ENCODE results near the gene NOD1.

NOD1 gene

DNA sequence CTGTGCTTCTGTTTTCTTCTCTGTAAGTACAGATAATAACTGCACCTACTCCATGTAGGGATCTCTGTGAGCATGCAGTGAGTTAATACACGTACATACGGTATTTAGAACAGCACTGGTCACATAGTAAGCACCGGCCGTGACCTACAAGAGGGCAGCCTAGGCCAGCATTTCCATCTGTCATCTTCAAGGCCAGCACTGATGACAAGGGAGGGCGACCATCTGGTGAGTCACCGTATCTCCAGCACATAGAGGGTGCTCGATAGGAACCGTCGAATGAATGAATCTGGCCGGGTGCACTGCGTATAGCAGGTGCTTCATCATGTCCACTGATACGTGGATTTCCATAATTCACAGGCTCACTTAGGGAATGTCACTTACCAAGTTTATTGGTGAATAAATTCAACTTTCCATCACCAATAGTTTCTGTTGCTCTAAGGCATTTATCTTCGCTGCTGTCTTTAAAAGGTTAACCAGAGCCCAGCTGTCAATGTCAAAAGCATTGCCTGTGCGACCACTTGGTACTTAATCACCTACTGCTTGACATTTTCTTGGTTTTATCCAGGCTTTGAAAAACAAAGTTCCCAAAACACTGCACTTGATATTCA, 8.3 kb downstream of the NOD1 start:
- no peak for DNase-seq

DNA sequence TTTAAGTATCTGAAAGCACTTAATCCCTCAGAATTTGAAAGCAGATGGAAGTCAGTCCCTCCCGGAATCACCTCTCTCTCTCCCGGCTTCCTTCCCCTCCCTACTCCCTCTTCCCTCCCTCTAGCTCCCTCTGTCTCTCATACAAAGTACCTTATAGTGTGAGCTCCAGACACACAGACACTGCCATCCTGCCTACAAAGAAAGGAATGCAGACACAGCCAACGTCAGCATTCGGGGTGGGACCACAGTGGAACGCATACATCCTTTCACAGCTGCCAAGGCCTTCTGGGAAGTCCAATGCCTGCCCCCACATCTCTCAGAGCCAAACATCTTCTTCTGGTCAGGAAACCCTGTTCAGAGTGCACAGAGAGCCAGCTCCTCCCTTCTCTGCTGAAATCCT, 9.3 kb downstream of the NOD1 start:
- no peak for DNase-seq

DNA sequence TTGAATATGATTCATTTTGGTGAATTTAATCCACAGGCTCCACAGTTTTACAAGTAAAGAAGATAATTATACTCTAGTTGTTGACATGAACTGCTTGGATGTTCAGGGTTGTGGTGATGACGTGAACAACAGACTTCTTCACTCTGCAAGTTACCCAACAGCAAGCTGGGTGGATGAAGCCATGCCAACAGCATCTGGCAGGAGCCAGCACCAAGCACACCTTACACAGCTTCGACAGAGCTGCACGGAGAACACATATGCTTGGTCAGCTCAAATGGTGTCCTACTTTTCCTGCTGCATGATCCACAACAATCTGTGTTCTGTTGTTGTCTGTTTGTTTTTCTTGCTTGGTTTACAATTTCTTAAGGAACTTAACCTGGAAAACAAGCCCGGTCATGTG, 9.8 kb downstream of the NOD1 start:
- no peak for DNase-seq

DNA sequence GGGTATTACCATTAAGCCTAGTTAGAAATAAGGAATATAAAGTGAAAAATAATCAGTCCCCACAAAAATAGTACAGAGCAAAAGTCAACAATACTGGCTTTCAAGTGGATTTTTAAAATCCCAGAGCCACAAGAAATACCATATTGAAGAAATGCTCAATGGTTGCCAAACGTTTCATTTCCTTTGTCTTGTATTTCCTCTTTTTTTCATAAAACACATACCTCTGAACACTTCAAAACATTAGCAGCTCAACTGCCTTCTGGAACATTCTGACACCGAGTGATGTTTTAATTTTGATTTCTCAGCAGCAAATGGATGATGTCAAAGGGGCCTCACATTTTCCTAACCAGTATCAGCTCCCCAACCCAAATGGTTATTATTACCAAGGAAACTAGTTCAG, 10.5 kb downstream of the NOD1 start:
- DNase-seq, result no peak

DNA sequence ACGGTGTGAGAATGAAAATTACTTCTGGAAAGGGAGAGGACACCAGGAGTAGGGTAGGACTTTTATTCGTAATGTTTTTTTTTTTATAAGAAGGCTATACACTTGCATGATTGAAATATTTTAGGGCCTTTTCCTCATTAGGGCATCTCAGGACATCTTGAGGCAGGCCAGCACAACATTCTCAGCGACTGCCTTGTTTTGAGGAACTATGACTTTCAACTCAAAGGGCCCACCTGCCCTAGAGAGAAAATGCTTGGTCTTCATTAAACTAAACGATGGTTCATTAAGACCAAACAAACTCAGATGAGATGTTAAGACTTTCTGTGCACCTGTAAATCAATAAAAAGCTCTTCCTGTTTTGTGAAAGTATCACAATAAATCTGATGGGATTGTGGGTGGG, 11.3 kb downstream of the NOD1 start:
- DNase-seq, result no peak

DNA sequence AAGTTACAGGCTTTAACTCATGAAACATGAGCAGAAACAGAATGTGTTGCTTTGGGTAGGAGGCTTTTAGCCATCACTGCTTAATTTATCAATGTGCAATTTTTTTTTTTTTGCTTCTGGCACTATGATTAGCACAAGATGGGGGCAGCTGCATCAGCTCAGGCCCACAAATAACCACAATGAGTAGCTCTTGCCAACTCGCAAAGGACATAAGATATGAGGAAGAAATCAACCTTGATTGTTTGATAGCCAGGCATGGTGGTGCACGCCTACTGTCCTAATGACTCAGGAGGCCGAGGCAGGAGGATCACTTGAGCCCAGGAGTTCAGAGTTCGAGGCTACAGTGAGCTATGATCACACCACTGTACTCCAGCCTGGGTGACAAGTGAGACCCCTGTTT, 12.3 kb downstream of the NOD1 start:
- no peak for DNase-seq

DNA sequence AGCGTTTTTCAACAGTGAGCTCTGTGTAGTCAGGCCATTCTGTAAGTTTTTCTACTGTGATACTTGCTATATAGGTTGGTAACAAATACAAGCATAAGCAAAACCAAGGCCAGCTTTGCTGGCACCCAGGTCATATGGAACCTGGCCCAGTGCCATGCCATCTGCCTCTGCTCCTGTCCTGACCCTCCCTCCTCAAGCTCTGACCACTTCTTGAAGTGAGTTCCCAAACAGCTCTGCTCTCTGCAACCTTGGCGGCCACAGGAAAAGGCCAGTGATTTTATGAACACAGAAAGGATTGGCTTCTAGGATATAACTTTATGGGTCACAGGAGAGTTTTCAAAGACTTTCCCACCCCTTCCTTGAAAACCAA, 12.8 kb downstream of the NOD1 start:
- DNase-seq, result no peak

DNA sequence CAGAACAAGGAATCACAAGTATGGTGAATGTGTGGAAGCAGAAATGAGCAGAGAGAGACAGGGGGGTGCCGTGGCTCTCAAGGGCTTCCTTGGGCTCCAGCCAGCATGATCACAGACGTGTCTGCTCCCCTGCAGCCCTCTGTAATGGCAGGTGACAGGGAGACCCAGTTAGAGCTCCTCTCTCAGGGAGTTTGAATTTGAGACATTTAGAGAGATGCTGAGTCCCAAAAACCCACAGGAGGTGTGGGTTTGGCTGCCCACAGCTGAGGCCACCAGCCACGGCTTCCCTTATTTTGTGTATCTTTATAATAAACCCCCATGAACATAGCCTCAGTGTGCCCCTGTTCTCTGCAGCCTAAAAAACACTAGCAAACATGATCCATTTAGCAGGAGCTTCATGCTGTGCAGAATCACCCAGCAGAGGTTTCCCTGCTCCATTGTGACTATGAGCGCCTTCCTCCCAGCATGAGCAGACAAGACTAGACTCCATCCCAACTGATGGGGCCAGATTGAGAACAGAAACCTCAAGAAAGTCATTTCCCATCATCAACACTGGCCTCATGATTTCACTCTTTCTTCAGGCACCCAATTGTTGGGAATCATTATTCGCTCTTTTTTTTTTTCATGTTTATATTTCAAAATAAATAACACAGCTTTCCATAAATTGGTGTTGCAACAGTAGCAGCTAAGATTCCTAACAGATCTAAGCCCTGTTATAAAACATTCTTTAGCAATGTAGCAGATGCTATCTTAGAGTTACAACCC, 13.4 kb downstream of the NOD1 start:
- DNase-seq, result no peak

DNA sequence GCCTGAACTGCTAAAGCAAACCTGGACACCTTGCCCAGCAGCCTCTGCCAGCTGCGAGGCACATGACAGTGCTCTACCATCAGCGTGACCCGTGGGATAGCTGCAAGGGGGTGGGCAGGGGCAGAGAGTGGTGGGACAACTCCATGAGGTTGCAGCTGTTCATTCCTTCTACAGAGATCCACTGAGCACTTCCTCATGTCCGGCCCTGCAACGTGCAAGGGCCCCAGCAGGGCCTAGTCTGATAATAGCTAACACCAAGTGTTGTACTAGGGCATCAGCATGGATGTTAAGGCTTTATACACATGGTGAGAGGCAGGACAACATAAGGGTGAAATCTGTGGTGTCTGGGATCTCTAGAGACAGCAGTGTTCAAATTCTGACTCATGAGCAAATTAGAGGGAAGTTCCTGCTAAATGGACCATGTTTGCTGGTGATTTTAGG, 14.3 kb downstream of the NOD1 start:
- DNase-seq, result no peak

DNA sequence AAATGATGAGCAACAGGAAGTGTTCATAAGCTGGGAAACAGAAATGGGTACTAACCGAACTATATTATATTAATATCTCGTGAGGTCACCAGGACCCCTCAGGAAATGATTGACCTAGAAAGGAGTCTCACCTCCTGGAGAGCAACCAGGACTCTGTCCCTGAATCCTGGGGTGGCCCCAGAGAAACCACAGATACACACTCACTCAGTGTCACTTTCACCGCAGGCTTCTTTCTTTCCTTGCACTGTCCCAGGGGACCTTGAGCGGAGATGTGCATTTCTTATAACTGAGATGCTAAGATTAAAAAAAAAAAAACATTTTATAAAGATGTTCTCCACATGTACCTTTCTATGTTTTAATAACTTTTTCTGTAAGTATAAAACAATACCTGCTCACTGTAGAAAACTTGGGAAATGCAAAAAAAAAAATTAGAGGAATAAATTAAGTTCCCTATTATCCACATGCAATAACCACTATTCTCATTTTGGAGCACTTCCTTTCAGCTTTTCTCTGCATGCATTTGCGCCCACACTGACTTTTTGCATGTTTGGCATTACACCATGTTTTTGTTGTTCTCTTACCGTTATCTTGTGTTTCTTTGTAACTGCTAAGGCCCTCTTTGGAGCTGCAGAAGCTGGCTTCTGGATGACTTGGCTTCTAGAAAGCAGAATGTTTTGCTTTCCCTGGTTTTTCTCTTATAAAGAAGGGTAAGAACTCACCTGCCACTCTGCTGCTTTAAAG, 15.0 kb downstream of the NOD1 start:
- DNase-seq, result no peak

DNA sequence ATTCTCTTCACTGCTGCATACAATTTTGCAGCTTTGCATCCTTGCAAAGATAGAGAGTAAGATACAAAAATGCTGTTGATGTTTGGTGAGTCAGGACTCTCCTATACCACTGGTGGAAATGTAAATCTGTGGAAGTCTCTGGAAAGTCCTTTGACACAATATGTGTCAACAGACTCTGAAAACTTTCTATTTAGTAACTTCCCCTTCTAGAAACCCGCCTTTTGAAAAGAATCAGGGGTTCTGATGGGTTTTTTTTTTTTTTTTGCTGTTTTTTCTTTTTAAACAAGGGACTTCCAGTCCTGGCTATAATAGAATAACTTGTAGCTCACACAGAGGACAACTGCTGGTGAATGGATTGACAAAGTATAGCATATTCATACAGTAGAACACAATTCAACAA, 16.4 kb downstream of the NOD1 start:
- DNase-seq, result no peak

DNA sequence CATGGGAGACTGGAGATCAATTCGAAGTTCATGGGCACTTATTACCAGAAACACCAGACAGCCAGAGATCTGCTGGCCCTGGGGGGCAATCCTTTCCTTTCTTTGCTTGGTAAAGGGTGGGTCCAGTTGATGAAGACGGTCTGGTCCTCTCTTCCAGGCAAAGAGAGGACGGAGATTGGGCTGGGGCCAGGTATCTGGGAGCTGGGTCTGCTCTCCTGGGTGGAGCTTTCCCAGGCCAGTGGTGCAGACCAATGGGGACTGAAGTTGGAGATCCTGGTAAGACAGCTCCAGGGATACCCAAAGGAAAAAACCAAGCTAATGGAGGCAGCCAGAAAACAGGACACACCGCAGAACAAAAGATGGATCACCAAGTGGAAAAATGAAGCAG, 18.3 kb downstream of the NOD1 start:
- DNase-seq, result no peak

DNA sequence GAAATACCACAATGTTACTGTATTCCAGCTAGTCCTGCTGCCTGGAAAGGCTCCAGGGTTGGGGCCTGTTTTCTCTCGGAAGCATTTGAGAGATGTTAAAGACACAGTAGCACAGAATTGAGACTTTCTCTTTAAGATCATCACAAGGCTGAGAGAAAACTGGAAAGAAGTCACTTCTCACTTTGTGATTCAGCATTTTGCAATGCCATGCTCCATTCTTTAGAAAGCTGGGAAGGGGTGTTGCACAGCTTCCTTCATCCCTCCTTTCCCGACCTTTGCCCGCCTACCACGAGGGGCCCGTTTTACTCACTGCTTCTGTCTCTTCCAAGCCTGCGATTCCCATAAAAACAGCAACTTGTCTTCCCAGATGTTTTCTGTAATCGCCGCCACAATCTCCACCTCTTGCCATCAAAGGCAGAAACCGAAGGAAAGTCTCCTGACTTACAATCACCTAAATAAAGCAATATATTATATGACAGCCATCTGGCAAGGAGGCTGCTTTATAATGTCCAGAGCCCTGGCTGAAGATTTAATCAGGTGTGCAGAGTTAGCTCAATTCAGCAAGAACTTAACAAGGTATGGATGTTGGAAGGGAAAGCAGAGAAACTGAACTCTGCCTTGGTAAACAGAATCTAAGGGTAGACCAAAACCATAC, 18.9 kb downstream of the NOD1 start:
- no peak for DNase-seq

DNA sequence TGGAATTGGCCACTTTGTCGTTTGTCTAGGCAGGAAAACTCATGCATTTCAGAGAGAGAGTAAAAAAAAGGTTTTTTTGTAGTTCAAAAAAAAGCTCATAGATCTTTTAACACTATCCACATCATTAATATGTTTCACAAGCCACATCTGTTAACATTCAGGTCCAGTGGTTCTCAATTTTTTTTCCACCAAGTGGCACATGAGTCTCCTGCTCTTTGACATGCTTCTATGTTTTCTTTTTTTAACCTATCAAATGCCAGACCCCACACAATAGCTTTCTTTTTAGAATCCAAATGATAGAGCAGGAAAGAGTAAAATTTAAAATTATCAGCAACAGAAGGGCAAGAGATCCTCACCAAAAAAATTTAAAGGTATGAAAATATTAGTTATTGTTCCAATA, 20.3 kb downstream of the NOD1 start:
- DNase-seq, result no peak

DNA sequence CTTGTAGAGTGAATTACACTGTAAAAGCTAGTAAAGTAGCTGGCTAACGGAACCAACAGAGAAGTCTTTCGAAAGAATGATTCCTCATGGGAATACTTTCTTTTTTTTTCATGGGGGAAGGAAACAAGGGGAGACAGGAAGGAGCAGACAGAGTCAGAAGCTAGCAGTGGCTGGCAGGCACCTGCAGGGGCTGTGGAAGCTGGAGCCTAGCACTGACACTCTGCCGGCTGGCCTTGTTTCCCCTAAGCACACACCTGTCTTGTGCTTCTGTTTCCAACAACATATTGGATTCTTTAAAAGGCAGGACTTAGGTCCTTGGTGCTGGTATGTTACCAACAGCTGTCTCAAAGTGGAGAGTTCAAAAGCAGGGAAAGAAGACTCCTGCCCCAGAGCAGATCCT, 24.7 kb downstream of the NOD1 start:
- DNase-seq, result no peak

DNA sequence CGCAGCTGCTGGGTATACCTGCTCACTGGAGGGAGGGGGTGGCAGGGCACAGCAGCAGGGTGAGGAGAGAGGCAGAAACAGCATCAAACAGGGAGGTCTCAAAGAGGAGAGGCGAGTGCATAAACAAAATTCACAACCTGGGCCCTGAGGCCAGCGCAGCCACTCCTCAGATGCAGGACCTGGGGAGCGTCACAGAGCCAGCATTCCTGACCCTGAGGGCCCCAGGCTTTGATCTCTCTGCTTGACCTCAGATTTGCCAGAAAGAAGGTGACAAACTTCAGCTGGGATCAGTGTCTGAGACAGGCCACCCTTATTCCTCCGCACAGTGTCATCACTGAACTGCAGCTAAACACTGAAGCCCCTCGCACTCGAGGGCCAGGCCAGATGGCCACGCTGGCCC, 25.6 kb downstream of the NOD1 start:
- no peak for DNase-seq

DNA sequence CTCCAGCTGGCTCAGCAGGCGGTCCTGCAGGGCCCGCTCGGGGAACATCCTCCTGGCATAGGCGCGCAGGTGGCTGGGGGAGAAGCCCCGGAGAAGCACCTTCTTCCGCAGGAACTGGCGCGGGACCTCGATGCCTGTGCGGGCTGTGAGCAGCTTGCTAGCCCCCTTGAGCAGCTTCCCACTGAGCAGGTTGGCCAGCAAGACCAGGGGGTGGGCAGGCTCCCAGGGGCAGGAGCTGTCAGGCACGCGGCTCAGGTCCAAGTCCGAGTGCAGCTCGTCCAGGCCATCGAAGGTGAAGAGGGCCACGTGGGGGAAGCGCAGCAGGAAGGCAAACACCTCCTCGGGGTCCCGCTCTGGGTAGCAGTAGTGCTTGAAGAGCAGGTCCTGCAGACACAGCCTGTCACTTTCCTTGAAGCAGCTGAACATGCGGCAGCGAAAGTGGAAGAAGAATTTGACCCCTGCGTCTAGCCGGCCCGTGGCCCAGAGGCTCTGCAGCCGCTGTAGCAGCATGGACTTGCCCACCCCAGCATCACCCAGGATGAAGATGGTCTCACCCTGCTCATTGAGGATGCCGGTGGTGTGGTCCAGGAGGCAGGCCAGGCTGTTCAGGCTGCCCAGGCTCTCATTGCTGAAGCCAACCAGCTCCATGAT, 26.2 kb downstream of the NOD1 start:
- no peak for DNase-seq

DNA sequence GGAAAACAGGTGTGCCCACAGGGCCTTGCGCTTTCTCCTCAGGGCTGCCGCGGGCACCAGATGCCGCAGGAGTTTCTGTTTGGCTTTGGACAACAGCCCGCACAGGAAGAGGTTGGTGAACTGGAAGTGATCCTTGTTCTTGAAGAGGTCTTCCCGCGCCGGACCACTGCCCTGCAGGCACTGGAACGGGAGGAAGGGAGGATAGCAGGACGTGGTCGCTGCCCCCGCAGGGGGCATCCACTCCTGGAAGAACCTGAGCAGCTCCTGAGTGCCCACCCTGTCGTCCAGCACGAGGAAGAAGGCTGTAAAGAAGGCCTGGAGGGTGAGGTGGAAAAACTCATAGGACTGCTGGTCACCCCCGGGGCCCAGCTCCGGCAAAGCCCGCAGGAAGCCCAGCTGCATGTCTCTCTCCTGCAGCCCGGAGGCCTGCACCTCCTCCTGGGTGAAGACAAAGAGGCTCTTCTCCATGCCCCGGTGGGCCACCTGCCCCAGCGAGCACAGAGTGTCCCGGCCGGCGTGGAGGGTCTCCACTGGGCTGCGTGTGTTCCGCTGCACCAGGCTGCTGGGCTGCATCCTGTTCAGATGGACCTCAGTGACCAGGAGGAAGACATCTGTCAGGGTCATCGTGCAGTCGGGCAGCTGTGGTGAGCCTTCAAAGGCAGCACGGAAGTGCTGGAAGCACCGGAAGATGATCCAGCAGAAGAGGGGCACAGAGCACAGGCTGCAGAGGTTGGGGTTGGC, 26.9 kb downstream of the NOD1 start:
- DNase-seq, result no peak

DNA sequence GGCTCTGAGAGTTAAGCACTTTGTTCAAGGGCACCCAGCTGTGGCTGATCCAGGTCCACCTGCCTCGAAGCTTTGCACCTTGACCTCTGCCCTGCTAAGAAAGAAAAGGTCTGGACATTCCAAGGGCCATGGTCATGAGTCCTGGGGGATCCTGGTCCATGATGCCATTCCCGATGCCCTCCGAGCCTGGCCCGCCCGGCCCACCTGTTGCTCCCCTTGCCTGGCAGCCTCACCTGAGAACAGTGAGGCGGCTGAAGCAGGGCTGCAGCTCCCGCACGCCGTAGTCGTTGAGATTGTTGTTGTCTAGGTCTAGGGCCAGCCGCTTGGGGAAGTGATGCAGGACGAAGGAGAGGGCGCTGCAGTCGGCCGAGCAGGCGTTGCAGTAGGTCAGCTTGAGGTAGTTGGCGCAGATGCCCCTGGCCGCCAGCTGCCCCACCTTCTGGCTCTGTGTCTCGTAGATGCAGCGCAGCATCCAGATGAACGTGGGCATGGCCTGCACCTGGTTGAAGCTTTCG, 27.5 kb downstream of the NOD1 start:
- DNase-seq, result no peak

DNA sequence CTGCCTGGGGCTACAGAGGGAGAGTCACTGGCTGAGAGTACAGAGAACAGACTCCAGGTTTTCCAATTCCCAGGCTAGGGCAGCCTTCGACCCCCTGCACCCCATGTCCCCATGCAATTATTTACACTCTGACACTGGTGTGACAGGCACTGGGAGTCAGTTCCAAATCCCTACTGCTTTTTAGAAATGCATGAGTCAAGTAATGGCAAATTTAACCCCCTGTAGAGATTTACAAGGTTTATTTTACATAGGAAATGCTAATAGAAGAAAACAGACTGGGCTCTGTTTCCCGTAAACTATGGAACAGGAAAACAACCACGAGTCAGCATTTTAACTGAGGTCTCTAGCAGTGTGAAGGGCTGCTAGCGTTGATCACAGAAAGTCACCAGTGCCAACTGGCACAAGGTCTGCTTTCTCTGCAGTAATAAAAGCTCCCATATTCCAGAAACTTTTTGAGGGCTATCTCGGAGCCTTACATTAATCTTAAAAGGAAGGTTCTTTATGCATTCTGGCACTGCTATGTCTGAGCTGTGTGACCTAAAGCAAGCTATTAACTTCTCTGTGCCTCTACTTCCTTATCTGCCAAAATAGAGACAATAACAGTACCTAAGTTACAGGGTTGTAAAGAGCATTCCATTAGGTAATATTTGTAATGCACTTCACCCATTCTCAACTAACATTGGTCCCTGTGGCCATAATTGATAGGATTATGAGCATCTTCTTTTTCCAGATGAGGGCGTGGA, 28.2 kb downstream of the NOD1 start:
- DNase-seq, result no peak

DNA sequence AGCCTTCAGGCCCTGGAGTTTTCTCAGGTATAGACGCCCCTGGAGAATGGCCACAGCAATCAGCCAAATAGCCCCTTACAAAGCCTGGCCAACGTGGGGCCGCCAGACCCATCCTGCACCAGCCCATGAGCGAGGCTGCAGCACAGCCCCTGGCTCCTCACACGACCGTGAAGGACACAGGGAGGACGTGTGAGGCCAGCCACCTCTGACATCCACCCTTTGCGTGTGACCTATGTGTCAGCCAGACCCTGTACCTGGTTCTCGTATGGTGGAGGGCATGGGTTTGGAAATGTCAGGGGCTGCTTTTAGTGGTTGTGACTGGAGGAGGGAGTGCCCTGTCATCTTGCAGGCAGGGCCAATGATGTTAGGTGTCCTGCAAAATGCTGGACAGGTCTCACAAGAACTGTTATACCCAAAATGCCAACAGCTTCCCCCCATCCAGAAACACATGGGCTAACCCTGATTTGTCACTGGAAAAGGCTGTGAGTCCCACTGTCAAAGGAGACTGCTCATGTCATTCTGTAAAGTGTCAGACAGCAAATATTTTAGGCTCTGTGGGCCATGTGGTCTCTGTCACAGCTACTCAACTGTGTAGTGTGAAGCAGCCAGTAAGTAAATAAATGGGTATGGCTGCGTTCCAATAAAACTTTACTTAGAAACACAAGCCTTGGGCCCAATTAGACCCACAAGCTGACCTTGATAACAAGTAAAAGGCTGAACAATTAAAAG, 30.0 kb downstream of the NOD1 start:
- no peak for DNase-seq
